Activated naive CD4-positive, alpha-beta T cell (primary cell): ENCODE results near the gene MVB12B.

ENCODE experiments used
- DNase-seq, 4 experiments: peaks; one replicate each; lab custom pipeline; 2025; lab: John Stamatoyannopoulos, UW

The MVB12B gene

GRCh38 chr9:126521551-126521950, 194.9 kb downstream of the MVB12B start:
- DNase-seq, result no peak

- no peak for DNase-seq
These were observed 195.5 kb downstream of the MVB12B start for GRCh38 chr9:126521976-126522590.

DNA sequence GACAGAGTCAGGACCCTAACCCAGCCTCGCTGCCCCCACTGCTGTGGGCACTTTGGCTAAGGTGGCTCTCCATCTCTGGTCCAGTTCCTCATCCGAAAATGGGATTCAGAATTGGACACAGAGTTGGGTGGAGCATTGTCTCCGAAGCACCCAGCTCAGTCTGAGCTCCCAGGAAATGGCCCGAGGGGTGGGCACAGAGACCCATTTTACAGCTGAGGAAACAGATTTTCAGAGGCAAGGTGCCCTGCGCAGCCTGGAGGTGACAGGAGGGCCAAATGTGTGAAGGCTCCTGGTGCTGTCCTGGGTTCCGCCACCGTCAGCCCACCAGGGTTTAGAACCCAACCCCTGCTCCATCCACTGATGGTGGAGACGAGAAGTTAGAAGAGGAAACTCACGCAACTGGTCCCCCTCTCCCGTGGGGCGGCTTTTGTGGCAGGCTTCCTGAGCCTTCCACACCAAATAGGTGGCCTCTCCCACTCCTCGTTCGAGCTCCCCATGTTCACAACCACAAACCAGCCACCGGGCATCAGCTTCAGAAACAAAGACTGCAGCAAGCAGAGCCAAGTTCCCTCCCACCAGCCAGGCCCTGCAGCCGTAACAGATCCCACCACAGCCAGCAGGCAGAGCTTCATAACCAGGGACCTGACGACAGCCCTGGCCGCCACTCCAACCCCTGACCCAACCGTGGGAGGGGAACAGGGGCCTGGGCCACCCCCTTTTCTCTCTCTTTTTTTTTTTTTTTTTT, 196.2 kb downstream of the MVB12B start:
- no peak for DNase-seq

GRCh38 chr9:126523611-126524111, 197.0 kb downstream of the MVB12B start:
- no peak for DNase-seq

GRCh38 chr9:126524353-126525077, 197.9 kb downstream of the MVB12B start:
- no peak for DNase-seq

DNA sequence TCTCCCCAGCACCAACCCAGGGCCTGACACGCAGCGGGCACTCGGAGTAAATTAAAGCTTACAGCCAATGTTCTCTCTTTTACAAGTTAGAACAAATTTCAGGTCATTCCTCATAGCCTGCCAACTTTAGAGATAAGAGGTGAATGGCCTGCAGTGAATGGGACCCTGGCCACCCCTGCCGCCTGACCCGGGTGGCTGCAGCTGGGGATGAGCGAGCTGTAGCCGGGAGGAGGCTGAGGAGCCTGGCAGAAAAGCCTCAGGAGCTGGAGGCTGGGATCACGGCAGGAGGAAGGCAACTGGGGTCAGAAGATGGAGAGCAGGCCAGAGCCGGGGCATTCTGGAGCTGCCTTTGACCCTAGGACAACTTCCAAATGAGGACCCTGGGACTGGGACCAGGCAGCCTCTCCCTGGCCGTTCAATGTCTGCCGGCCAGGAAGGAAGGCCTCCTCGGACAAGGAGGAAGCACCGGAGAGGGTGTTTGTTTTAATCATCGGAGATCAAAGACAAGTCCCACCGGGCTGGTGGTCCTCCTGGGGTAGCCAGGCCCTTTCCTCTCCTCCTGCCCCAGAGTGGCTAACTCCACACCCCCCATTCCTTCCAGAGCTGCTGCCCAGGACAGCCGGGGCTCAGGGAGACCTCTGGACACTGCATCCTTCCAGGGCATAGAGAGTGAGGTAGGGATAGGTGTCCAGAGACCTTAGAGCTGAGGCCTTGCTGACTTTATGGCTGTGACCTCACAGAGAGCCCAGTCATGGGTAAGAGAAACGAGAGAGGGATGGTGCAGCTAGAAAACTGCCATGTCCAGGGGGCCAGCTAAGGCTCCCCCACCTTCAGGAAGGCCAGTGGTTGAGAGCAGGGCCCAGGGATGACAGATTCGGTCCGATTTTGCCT, 199.8 kb downstream of the MVB12B start:
- no peak for DNase-seq

DNA sequence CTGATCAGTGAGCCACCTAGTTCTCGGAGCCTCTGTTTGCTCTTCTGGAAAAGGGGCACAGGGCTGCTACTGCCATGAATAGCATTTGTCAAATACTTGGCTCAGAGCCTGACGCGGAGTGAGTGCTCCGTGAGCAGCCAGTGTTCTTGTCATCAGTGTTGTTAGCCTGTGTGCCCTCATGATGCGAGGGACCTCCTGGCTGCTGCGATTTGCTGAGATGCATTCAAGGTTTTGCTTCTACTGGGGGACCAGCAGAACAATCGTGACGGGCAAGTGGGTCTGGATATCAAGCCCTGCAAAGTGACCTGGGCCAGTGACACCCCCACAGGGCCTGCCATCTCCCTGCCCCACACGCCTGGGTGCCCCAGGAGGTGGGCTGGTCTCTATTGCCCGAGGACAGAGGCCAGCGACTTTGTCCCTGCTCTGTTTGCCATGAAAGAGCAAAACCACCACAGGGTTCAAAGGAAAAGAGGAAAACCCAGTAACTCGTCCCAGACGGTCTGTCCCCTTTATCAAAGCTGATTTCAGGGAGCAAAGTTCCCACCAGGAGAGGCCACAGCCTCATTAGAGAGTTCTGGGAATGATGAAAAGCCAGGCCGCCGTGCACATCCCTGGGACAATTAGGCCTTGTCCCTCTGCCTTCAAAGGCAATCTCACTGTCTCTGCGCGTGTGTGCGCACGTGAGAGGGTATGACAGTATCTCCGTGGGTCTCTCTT, 200.6 kb downstream of the MVB12B start:
- DNase-seq, result no peak

GRCh38 chr9:126528111-126528510, 201.5 kb downstream of the MVB12B start:
- no peak for DNase-seq

DNA sequence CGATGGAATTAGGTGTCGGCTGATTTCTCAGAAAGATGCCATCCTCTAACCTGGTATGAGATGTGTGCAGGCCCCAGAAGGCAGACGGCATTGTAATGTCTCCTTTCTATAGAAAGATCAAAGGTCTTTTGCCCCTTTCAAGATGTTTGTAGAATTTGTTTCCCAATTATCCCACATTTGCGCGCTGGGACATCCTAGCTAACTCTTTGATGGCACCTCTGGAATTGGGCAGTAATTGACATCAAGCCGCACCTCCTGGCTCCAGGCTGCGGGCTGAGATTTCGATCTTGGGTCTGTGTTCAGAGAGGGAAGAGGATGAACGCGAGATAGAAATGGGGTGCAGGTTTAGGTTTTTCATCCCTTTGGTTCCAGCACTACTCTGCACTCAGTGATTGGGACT, 202.3 kb downstream of the MVB12B start:
- DNase-seq, result no peak

- no peak for DNase-seq
These were observed 204.5 kb downstream of the MVB12B start for GRCh38 chr9:126531035-126531571.

DNA sequence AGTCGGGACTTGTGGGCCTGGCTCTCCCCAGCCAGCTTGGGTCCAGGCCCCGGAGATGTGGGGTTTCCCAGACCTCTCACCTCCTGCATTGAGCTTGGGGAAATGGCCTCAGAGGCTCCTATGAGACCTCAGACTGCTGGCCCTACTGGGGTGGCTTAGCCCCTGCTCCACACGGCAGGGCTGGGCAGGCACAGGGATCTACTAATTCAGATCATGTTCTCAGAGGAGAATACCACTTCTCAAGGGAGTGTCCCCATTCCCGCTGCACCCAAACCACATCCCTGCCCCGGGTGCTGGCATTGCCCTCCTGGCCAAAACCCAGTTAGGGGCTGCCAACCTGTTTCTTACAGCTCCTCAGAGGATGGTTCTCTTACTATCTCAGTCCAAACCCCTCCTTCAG, 205.0 kb downstream of the MVB12B start:
- DNase-seq, result no peak

GRCh38 chr9:126532019-126532462, 205.4 kb downstream of the MVB12B start:
- no peak for DNase-seq

DNA sequence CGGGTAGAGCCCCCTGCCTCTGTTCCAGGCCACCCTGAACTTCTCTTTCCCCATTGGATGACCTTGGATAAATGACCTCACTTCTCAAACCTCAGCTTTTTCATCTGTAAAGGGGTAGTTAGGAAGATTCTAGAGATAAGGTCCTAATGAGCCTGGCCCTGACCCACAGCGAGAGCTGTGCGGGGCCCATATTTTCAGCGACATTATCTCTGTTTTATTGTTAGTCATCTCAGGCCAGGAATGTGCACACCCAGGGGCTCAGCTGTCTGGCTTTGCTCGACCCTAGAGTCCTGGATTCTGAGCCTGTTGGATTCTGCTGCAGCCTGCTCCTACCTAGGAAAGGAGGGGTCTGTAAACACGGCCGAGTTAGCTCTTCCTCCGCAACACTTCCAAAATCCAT, 205.9 kb downstream of the MVB12B start:
- no peak for DNase-seq

- DNase-seq, result no peak
These were observed 206.6 kb downstream of the MVB12B start for GRCh38 chr9:126532951-126533925.

DNA sequence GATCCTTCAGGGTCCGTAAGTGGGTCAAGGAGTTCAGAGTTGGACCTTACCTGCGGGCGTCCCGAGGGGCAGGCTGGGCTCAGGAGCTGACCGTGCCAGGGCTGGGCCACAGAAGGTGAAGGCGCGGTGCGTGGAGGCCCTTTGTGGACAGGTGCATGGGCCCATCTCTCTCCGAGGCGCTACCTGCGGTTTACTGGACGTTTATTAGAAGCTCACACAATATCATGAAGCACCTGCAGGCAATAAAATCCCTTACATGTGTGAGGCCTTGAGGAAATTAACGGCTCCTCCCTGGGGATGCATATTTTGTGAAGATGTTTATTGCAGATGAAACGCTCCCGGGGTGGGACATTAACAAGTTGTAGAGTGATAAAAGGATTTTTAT, 207.3 kb downstream of the MVB12B start:
- DNase-seq, result no peak

GRCh38 chr9:126534431-126535186, 208.0 kb downstream of the MVB12B start:
- DNase-seq, result no peak

- DNase-seq, result no peak
These were observed 209.5 kb downstream of the MVB12B start for GRCh38 chr9:126536131-126536530.

GRCh38 chr9:126536841-126537465, 210.3 kb downstream of the MVB12B start:
- DNase-seq, result no peak
